ENCODE results near the gene RETSAT.

Gene RETSAT

DNA sequence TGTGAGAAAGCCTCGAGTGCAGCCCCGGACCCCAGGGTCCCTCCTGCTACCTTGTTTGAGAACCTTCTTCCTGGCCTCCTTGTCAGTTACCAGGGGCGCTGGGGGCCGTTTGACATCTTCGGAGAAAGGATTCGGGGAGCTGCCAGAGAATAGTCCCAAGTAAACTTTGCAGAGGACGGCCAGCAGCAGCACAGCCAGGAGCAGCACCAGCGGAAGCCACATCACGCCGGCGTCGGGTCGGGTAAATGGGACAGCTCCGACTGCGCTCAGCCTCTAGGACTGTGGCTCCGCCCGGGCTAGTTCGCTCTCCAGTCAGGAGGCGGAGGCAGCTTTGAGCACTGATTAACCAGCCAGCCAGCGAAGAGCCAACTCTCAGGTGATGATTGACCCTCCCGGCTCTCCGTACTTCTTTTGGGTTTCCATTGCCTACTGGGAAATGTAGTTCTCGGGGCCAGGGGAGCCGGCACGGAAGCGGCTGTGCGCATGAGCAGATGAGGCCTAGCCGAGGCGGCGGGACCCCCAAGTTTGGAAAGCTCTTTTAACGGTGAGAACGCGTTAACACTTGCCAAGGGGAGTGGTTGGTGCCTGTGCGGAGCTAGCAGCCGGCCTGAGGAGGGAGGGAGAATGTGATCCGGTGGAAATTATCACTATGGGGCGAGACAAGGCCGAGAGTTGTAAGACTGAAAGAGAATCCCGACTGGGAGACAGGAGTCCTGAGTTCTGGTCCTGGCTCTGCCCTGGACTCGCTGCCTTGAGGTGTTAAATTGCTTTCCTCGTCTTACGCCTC lies at the start of gene RETSAT, which contains the start of gene ELMOD3:
TSS of gene RETSAT (minus strand) at position 243 of the 787 bp plus-strand sequence. CDS start at position 222, 21 bp downstream.
TSS of gene ELMOD3 (plus strand) at position 484 of the 787 bp plus-strand sequence. CDS start 2,430 bp downstream, outside the sequence.
- TF ChIP-seq, protein P1, sequence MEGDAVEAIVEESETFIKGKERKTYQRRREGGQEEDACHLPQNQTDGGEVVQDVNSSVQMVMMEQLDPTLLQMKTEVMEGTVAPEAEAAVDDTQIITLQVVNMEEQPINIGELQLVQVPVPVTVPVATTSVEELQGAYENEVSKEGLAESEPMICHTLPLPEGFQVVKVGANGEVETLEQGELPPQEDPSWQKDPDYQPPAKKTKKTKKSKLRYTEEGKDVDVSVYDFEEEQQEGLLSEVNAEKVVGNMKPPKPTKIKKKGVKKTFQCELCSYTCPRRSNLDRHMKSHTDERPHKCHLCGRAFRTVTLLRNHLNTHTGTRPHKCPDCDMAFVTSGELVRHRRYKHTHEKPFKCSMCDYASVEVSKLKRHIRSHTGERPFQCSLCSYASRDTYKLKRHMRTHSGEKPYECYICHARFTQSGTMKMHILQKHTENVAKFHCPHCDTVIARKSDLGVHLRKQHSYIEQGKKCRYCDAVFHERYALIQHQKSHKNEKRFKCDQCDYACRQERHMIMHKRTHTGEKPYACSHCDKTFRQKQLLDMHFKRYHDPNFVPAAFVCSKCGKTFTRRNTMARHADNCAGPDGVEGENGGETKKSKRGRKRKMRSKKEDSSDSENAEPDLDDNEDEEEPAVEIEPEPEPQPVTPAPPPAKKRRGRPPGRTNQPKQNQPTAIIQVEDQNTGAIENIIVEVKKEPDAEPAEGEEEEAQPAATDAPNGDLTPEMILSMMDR (IDR thresholded peaks at IDR 0.05; ENCODE audit: low read depth, low read length, missing control alignments), result no peak
- peak; percentile 99 for DNase-seq (ENCODE audit: low read depth)
- peak within 1 kb of the TSS; percentile 99 for H3K4me3 ChIP-seq (ENCODE audit: low read depth, low read length)

DNA sequence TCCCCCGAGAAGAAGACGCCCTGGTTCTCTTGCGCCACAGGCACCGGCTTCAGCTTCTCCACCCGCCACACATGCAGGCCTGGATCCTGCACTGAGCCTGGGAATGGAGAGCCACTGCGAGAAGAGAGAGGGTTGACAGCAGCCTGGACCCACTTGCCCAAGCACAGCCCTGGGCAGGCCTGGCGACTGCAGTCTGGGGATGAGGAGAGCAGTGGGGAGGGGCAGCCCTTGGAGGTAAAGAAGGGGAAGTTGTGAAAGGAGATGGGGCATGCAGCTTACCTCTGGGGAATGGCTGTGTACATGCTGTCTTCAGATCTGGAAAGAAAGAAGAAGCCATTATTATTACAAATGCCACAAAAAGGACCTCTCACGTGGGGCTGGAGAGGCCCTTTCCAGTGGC lies 47.5 kb upstream of the RETSAT start:
- TF ChIP-seq, protein P1 (IDR thresholded peaks at IDR 0.05; ENCODE audit: low read depth, low read length, missing control alignments), result no peak
- no peak for DNase-seq (ENCODE audit: low read depth)

DNA sequence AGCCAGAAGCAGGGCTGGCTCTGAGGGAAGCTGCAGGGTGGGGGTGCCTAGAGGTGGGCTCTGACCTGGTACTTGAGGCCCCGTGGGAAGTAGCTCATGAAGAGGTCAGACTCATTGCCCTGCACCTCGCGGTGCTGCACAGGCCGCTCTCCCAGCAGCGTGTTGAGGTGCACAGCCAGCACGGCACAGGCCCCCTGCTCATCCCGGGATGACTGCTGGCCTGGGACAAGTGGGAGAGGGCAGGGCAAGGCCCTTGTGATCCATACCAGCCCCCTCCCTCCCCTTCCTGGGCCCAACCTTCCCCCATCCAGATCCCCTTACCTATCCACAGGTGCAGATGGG lies 47.1 kb upstream of the RETSAT start:
- H3K4me3 ChIP-seq (ENCODE audit: low read depth, low read length), result no peak overlapping the region
- TF ChIP-seq, protein P1 (IDR thresholded peaks at IDR 0.05; ENCODE audit: low read depth, low read length, missing control alignments), result no peak
- no peak for DNase-seq (ENCODE audit: low read depth)

More for the DNA sequence above, 47.5 kb upstream of the RETSAT start:
- no peak overlapping the region for H3K4me3 ChIP-seq (ENCODE audit: low read depth, low read length)

DNA sequence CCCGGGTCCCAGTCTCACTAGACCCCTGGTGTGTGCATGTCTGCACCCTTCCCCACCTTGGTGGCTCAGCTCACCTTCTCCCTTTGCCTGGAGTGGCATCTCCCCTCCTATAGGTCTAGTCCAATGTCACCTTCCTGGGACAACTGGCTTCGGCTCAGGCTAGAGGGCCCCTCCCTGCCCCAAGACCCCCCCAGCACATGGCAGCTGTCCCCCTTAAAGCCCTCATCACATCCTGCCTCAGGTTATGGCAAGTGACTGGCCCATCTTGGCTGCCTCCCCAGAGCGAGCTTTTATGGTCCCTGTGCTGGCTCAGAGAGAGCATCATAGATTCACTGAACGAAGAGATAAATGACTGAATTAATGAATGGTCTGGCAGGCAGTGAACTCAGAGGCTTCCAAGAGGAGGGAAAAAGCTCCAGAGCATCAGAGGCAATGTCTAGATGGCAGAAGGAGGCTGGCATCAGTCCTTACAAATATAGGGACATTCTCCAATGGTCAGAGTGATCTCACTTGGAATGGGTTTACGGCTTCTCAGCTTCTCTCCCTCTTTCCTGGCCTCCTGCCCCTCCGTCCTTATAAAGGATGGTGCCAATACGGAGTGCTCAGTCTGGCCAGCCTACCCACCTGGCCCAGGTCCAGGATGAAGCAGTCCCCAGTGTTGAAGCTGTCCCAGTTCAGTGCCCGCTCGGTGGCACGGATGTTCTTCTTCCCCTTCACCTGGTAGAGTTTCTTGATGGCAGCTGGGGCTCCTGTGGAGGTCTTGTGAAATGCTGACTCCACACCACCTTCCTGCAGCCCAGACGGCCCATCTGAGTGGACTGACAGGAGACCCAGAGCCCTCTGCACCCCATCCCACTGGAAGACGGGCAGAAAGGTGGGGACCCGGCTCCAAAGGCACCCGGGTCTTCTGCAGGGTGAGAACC lies 46.5 kb upstream of the RETSAT start:
- TF ChIP-seq, protein P1 (IDR thresholded peaks at IDR 0.05; ENCODE audit: low read depth, low read length, missing control alignments), result no peak

DNA sequence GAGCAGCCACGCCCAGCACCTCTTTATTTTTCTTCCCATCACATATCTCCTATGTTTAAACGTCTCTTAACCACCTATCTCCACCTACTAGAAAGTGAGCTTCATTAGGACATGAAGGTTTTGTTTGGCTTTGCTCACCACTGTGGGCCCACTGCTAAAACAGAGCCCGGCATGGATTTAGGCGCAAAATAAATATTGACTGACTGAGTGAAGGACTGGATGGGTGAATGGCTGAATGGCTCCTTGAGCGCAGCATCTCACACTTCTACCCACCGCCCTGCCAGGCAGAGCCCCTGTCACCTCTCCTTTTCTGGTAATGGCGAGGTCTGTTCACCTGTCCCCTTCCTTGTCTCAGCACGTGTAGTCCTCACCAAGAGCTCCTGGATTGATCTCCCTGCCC lies 45.7 kb upstream of the RETSAT start:
- H3K4me3 ChIP-seq (ENCODE audit: low read depth, low read length), result no peak overlapping the region
- TF ChIP-seq, protein P1 (IDR thresholded peaks at IDR 0.05; ENCODE audit: low read depth, low read length, missing control alignments), result no peak
- DNase-seq (ENCODE audit: low read depth), result no peak

More for the DNA sequence above, 46.5 kb upstream of the RETSAT start:
- H3K4me3 ChIP-seq (ENCODE audit: low read depth, low read length), result no peak overlapping the region
- no peak for DNase-seq (ENCODE audit: low read depth)

DNA sequence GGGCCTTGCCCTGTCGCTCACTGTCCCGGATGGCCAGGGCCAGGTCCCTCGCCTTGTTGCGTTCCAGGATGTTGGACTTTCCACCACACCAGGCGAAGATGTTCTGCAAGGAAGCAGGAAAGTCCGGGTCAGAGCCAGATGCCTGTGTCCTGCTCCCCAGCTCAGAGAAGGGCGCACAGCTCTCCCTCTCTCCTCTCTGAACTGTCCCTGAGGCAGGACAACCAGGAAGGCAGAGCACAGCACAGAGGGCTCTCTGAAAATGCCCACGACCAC lies 44.8 kb upstream of the RETSAT start:
- DNase-seq (ENCODE audit: low read depth), result no peak
- no peak overlapping the region for H3K4me3 ChIP-seq (ENCODE audit: low read depth, low read length)
- TF ChIP-seq, protein P1 (IDR thresholded peaks at IDR 0.05; ENCODE audit: low read depth, low read length, missing control alignments), result no peak

Measured in GM12864 (cell line).